HUES48 (cell line): Measurements from ENCODE around the gene ASXL2.

ENCODE experiments used
- H3K27ac ChIP-seq: one replicate; pipeline ENCODE4 v1.7.0; 2013; ENCODE audit warnings: low read depth, low read length, inconsistent platforms
- H3K27me3 ChIP-seq: 2 replicates; pipeline ENCODE4 v1.6.1; 2013; ENCODE audit warnings: mild to moderate bottlenecking, low read length; ENCODE audit not compliant: control insufficient read depth, insufficient read depth
- H3K36me3 ChIP-seq: 2 replicates; pipeline ENCODE4 v1.6.1; 2013; ENCODE audit warnings: low read length; ENCODE audit not compliant: control insufficient read depth, insufficient read depth
- H3K4me1 ChIP-seq: 2 replicates; pipeline ENCODE4 v1.6.1; 2013; ENCODE audit warnings: mild to moderate bottlenecking, low read length; ENCODE audit not compliant: control insufficient read depth, insufficient read depth
- H3K4me3 ChIP-seq: 2 replicates; pipeline ENCODE4 v1.5.1; 2013; ENCODE audit warnings: mild to moderate bottlenecking, low read depth, low read length
- H3K9ac ChIP-seq: 2 replicates; pipeline ENCODE4 v1.6.1; 2013; ENCODE audit warnings: mild to moderate bottlenecking, low read depth, low read length, moderate library complexity
- H3K9me3 ChIP-seq: 2 replicates; pipeline ENCODE4 v1.6.1; 2013; ENCODE audit warnings: low read length; ENCODE audit not compliant: control insufficient read depth, insufficient read depth

ASXL2 gene

GRCh38 chr2:25817630-25818029 lies 60.7 kb downstream of the ASXL2 start:
- no peak overlapping the region for H3K9ac ChIP-seq
- H3K27ac ChIP-seq, result peak overlapping the region; percentile 9
- no peak overlapping the region for H3K4me3 ChIP-seq
- H3K9me3 ChIP-seq, result no peaks in the 10 kb centered on the region
- H3K4me1 ChIP-seq, result peaks cover 16% of the 10 kb centered on the region
- H3K27me3 ChIP-seq, result no peaks in the 10 kb centered on the region
- no peaks in the 10 kb centered on the region; the same call in none of the 2 replicates for H3K36me3 ChIP-seq

DNA sequence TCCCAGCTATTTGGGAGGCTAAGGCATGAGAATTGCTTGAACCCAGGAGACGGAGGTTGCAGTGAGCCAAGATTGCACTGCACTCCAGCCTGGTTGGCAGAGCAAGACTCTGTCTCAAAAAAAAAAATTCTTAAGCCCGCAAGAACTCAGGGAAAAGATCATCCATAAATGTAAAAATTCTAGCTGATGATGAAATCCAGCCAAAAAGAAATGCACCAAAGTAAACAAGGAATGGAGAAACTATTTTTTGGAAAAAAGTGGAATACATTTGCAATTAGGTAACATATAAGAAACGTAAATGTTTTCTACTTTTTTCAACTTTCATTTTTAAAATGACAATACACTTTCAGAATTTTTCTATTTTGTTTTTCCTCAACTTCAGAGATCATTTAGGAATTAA lies 61.3 kb downstream of the ASXL2 start:
- Histone ChIP-seq H3K9me3 (no peaks in the 10 kb centered on the region), H3K9ac (no peak overlapping the region), H3K4me3 (no peak overlapping the region), H3K27ac (peak overlapping the region; percentile 9), H3K36me3 (no peaks in the 10 kb centered on the region; the same call in none of the 2 replicates), H3K4me1 (peaks cover 16% of the 10 kb centered on the region), H3K27me3 (no peaks in the 10 kb centered on the region)

GRCh38 chr2:25816249-25816648 lies 62.0 kb downstream of the ASXL2 start:
- no peak overlapping the region for H3K4me3 ChIP-seq
- H3K27ac ChIP-seq, result no peak overlapping the region
- H3K4me1 ChIP-seq, result peaks cover 16% of the 10 kb centered on the region

GRCh38 chr2:25814681-25815080 lies 63.6 kb downstream of the ASXL2 start:
- Histone ChIP-seq H3K27me3 (no peaks in the 10 kb centered on the region), H3K36me3 (peaks cover 8% of the 10 kb centered on the region), H3K9ac (no peak overlapping the region), H3K4me3 (no peak overlapping the region), H3K9me3 (no peaks in the 10 kb centered on the region), H3K27ac (no peak overlapping the region), H3K4me1 (peaks cover 16% of the 10 kb centered on the region)

More at GRCh38 chr2:25816249-25816648, 62.0 kb downstream of the ASXL2 start:
- Histone ChIP-seq H3K9ac (no peak overlapping the region), H3K27me3 (no peaks in the 10 kb centered on the region), H3K36me3 (no peaks in the 10 kb centered on the region; the same call in none of the 2 replicates), H3K9me3 (no peaks in the 10 kb centered on the region)

DNA sequence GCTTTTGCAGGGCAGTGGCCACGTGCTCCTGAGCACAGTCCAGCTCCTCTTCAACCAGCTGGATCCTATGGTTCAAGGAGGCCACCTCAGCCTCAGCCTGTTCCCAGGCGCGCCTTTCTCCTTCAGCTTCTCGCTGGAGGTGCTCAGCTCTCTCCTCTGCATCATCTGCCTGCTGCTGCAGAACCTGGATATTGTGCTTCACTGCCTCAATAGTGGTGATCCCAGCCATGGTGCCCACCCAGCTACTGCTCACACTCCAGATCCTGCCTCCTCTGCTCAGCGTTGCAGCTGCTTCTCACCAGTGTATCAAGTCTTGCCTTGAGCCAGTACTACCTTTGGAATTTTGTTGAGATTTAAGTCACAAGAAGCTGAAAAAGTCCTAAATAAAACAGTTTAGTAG lies 67.9 kb downstream of the ASXL2 start:
- Histone ChIP-seq H3K9ac (no peak overlapping the region), H3K4me1 (0 out of 2 replicates have a peak, but pooled peaks cover under 1% of the 10 kb centered on the region), H3K9me3 (no peaks in the 10 kb centered on the region), H3K36me3 (peaks cover 15% of the 10 kb centered on the region), H3K27me3 (no peaks in the 10 kb centered on the region), H3K27ac (no peak overlapping the region), H3K4me3 (no peak overlapping the region)

DNA sequence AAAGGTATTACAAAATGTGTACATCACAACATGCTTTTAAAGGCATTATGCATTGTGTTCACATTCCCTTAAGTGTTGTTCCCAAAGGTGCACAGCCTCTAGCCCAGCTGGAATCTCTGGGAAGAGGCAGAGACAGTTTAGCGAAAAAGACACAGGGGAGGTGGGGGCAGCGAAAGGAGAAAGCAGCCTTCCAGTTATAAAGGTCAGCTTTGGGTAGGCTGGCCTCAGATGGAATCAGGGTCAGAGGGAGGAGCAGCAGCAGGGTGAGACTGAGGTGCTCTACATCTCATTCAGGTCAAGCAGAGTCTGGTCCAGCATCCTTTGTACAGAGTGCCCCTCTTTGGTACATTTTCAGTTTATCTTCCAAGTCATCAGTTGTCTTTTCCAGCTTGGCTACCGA lies 68.6 kb downstream of the ASXL2 start:
- no peaks in the 10 kb centered on the region for H3K4me1 ChIP-seq
- H3K4me3 ChIP-seq, result no peak overlapping the region
- no peaks in the 10 kb centered on the region for H3K9me3 ChIP-seq
- H3K27ac ChIP-seq, result no peak overlapping the region
- no peak overlapping the region for H3K9ac ChIP-seq
- H3K36me3 ChIP-seq, result peaks cover 22% of the 10 kb centered on the region
- H3K27me3 ChIP-seq, result no peaks in the 10 kb centered on the region

DNA sequence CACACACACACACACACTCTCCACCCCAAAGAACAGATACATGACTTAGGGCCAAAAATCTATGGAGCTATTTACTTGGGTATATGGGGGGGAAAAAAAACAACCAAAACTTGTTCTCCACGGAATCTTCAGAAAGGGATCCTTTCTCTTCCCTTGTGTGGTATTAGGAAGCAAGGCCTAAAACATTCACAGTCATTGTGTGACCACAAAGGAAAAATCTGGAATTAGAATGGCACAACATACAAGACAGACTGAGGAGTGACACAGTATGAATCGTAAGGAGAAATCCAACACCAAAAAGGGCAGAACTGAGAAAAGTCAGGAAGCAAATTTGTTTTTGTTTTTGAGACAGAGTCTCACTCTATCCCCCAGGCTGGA lies 70.3 kb downstream of the ASXL2 start:
- Histone ChIP-seq H3K4me1 (no peaks in the 10 kb centered on the region), H3K36me3 (peaks cover 38% of the 10 kb centered on the region), H3K9me3 (no peaks in the 10 kb centered on the region), H3K27me3 (no peaks in the 10 kb centered on the region), H3K27ac (no peak overlapping the region), H3K4me3 (no peak overlapping the region), H3K9ac (no peak overlapping the region)

GRCh38 chr2:25806941-25807340 lies 71.3 kb downstream of the ASXL2 start:
- peaks cover 44% of the 10 kb centered on the region for H3K36me3 ChIP-seq
- no peaks in the 10 kb centered on the region for H3K9me3 ChIP-seq
- H3K9ac ChIP-seq, result no peak overlapping the region
- H3K27ac ChIP-seq, result no peak overlapping the region
- H3K27me3 ChIP-seq, result no peaks in the 10 kb centered on the region
- no peak overlapping the region for H3K4me3 ChIP-seq
- no peaks in the 10 kb centered on the region for H3K4me1 ChIP-seq

- no peaks in the 10 kb centered on the region for H3K27me3 ChIP-seq
- peaks cover 44% of the 10 kb centered on the region for H3K36me3 ChIP-seq
- H3K4me1 ChIP-seq, result no peaks in the 10 kb centered on the region
- no peak overlapping the region for H3K27ac ChIP-seq
- no peak overlapping the region for H3K9ac ChIP-seq
- H3K9me3 ChIP-seq, result no peaks in the 10 kb centered on the region
- H3K4me3 ChIP-seq, result no peak overlapping the region
Observed at GRCh38 chr2:25805987-25806386, 72.3 kb downstream of the ASXL2 start.

DNA sequence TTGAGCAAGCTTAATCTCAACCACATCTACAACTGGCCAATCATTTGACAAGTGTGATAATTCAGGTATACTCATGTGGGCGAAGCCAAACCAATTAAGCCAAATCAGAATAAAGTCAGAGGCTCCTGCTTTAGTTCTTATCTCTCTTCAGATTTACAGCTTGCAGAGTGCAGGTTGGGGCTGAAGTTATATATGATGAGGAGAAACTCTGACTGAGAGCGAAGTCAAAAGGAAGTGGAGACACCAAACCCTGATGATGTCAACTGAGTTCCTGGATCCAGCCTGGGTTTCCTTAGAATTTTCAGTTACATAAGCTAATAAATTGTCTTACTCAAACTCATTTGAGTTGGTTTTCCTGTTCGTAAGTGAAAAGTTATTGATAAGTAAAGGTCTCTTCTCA lies 73.9 kb downstream of the ASXL2 start:
- no peaks in the 10 kb centered on the region for H3K27me3 ChIP-seq
- H3K4me1 ChIP-seq, result no peaks in the 10 kb centered on the region
- H3K27ac ChIP-seq, result no peak overlapping the region
- H3K36me3 ChIP-seq, result peaks cover 41% of the 10 kb centered on the region
- no peak overlapping the region for H3K4me3 ChIP-seq
- H3K9me3 ChIP-seq, result no peaks in the 10 kb centered on the region
- no peak overlapping the region for H3K9ac ChIP-seq

- no peak overlapping the region for H3K9ac ChIP-seq
- 0 out of 2 replicates have a peak, but pooled peaks cover 6% of the 10 kb centered on the region for H3K4me1 ChIP-seq
- H3K9me3 ChIP-seq, result no peaks in the 10 kb centered on the region
- no peaks in the 10 kb centered on the region for H3K27me3 ChIP-seq
- no peak overlapping the region for H3K4me3 ChIP-seq
- H3K36me3 ChIP-seq, result peaks cover 48% of the 10 kb centered on the region
- H3K27ac ChIP-seq, result no peak overlapping the region
Observed at GRCh38 chr2:25799301-25799700, 79.0 kb downstream of the ASXL2 start.
